Subcutaneous adipose tissue (tissue), 4 donors: ENCODE measurements around the gene SHISA2. TPM values are rescaled to one million over a fixed set of nuclear protein-coding genes. Genes with fewer than 3 reads are reported as not detected.

Experiments
- total RNA-seq, 4 donors: library from RNA; depleted of rRNA; stranded (reverse); fragments of >200 nt; gene quantifications; one replicate each; pipeline ENCODE4 v1.1.0, GENCODE V29; 2016
- TF ChIP-seq, protein P1 (sequence below): fragments of 450-650 bp; IDR thresholded peaks from one replicate; pipeline ENCODE4 v1.5.1; 2016; ENCODE audit warnings: low read depth, mild to moderate bottlenecking, control low read depth, antibody characterized with exemption, moderate library complexity

SHISA2 gene
- total RNA-seq: under 1 TPM; 0.44 to 0.82 (median 0.54) TPM

DNA sequence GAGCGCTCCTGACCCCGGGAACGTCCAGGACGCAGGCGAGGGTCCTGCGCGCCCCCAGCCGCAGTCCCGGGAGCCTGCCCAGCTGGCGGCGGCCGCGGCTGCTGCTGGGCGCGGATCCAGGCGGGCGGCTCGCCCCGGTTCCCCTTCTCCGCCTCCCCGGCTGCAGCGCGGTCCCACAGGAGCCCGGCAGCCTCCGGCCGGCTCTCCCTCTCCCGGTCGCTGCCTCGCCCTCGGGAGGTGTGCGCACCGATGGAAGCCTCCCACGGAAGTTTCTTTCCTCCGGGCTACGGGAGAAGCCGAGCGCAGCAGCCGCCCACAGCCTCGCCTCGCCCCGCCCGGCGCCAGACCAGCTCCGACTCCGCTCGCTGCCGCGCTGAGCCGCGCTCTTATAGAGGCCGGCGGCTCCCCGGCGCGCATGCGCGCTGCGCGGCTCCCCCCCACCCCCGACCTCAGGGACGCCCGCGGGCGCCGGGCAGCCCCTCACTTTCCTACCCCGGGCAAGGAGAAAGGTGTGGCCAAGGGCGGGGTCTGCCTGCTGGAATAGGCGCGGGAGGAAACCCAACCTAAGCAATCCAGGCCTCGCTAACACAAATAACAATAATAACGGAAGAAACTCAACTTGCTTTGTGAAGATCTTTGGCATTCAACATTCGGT, at the start of gene SHISA2:
SHISA2 (minus strand) TSS at position 360 of the 655 bp plus-strand sequence. CDS start 1,041 bp downstream, outside the sequence.
- TF ChIP-seq, protein P1, sequence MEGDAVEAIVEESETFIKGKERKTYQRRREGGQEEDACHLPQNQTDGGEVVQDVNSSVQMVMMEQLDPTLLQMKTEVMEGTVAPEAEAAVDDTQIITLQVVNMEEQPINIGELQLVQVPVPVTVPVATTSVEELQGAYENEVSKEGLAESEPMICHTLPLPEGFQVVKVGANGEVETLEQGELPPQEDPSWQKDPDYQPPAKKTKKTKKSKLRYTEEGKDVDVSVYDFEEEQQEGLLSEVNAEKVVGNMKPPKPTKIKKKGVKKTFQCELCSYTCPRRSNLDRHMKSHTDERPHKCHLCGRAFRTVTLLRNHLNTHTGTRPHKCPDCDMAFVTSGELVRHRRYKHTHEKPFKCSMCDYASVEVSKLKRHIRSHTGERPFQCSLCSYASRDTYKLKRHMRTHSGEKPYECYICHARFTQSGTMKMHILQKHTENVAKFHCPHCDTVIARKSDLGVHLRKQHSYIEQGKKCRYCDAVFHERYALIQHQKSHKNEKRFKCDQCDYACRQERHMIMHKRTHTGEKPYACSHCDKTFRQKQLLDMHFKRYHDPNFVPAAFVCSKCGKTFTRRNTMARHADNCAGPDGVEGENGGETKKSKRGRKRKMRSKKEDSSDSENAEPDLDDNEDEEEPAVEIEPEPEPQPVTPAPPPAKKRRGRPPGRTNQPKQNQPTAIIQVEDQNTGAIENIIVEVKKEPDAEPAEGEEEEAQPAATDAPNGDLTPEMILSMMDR: no peak

DNA sequence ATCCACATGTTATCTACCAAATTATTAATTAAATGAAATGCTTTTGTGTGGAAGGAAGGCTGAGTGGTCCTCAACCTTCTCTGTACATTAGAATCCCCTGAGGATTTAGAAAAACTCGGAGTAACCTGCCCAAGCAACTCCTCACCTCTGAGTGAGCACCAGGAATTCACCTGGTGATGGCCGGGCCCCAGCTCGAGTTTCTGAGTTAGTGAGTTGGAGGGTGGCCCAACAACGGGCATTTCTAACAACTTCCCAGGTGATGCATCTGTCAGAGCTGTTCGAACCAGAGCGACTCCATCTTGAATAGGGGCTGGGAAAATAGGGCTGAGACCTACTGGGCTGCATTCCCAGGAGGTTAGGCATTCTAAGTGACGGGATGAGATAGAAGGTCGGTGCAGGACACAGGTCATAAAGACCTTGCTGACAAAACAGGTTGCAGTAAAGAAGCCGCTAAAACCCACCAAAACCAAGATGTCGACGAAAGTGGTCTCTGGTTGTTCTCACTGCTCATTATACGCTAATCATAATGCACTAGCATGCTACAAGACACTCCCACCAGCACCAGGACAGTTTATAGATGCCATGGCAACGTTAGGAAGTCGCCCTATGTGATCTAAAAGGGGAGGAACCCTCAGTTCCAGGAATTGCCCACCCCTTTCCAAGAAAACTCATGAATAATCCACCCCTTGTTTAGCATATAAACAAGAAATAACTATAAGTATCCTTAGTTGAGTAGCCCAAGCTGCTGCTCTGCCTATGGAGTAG, 44.2 kb upstream of the SHISA2 start:
- TF ChIP-seq, protein P1: no peak

DNA sequence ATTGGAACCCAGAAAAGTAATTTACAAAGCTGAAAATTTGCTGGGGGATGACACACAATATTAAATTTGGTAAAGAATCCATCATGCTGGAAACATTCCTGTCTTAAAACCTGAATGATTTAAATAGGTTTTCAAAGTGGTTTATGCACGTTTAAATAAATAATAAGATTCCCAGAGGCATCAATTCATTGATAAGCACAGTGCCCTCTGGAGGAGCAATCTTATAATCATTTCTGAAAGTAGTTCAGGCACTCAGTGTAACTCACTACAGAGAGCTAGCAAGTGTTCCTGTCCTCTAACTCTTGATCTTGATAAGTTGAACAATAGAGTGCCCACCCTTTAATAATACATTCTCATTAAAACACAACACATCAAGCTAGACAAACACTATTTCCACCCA, 43.5 kb upstream of the SHISA2 start:
- TF ChIP-seq, protein P1: no peak

DNA sequence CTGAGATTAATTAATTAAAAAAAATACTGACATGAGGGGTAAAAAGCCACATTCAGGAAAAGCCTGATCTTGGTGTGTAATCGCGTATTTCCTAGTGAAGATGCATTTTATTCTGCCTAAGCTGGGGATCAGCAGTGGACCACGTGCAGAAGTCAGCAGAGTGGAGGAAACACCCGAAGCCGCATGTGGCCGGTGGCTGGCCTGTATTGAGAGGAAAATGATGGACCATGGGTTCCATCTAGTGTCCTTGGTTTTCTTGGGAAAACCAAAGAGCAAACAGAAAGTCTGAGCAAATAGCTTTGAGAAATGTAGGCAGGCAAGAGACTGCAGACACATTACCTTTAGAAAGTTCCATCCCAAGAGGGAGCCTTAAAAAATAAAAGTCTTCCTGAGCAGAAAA, 23.7 kb upstream of the SHISA2 start:
- TF ChIP-seq, protein P1: no peak

DNA sequence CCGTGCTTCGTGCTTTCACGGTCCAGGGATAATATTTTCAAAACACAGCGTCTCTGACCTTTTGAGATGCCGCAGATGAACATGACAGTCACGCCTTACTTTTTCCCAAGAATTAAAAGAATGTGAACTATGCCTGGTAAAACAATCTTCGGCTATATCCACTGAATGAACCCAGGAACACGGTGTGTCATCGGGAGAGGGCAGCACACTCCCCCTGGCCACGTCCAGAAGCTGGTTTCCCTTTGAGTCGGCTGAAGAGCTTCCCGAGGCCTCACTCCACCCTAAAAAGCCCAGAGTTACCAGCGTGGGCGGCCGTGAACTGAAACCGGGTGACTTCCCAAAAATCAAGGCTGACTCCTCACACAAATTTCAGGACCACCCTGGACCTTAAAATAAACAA, 22.9 kb upstream of the SHISA2 start:
- TF ChIP-seq, protein P1: no peak

DNA sequence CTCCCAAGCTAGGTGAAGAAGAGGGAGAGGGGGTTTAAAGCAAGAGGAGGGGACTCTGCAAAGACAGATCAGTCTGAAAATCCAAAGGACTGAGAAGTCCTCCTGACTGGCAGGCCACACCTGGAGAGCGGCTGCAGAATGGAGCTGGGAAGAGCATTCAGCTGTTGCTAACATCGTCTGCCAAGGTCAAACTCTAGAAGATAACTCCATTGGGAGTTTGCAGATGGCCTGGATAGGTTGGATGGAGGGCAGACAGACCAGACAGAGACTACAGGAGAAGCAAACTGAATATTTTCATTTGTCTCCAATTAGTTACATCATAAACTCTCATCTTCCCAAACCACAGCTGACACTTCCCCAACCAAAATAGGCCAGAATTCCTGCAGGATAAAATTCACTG, 19.9 kb upstream of the SHISA2 start:
- TF ChIP-seq, protein P1: no peak

DNA sequence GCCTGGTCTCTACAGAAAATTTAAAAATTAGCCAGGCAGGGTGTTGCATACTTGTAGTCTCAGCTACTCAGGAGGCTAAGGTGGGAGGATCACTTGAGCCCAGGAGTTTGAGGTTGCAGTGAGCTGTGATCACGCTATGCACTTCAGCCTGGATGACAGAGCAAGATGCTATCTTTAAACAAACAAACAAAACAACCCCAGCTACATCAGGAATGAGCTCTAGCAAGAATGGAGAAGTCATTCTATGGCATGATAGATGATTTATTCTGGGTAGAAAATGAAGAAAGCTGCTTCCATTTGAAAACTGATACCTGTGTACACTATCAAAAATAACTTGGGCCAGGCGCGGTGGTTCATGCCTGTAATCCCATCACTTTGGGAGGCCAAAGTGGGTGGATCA, 15.8 kb upstream of the SHISA2 start:
- TF ChIP-seq, protein P1: no peak
